Measurements from ENCODE around the gene TFRC.
"Not testable (repeated sequence)": the region's sequence is repeated elsewhere in the genome, so short reads cannot be mapped to it uniquely, and the experiment has no call there.

Gene TFRC

DNA sequence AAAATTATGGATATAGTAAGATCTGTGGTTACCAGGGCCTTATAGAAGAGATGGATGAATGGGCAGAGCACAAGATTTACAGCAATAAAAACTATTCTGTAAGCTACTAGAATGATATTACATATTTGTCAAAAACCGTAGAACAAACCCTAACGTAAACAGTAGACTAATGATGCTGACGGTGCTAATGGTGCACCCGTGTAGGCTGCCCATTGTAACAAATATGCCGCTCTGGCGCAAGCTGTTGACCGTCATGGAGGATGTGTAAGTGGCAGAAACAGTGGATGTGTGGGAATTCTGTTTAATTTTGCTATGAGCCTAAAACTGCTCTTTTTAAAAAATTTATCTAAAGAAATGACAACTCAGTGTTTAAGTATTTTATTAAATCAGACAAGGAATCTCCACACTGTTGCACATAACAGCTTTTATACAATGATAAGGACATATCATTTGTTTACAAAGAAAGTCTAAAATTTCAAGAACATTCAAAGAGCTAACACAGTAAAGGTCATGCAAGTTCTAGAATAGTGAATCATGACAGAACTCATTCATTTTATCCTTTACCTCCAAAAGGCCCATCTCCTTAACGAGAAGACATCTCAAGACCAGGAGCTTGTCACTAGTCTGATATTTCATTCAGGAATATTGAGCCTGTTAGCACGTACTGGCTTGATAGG, 32.8 kb downstream of the TFRC start:
- DNase-seq (ENCODE audit: low spot score): peak; percentile 37

DNA sequence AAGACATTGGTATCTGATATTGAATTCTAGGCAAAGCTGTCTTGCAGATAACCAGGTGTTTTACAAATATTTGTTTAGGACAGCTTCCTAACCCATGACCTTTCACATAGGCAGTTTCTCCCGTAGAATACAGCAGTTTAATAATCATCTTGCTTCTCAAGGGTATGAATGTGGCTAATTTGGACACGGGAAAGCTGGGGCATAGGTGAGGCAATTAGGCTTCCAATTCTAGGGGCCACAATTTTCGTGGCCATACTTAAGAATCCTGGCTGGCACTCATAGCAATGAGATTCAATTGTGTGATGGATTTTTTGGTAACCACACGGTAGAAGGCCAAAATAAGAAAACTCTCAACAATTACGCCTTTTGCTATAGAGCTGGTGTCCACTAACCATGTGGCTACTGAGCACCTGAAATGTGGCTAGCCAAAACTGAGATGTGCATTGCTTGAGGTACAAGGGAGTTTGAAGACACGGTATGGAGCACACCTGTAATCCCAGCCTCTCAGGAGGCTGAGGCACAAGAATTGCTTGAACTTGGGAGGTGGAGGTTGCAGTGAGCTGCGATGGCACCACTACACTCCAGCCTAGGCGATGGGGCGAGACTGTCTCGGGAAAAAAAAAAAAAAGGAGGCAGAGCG, 34.4 kb downstream of the TFRC start:
- DNase-seq (ENCODE audit: low spot score): peak; percentile 61

GRCh38 chr3:196044513-196044912, 37.4 kb downstream of the TFRC start:
- DNase-seq (ENCODE audit: low spot score): no peak

GRCh38 chr3:196042673-196043072, 39.2 kb downstream of the TFRC start:
- DNase-seq (ENCODE audit: low spot score): no peak

DNA sequence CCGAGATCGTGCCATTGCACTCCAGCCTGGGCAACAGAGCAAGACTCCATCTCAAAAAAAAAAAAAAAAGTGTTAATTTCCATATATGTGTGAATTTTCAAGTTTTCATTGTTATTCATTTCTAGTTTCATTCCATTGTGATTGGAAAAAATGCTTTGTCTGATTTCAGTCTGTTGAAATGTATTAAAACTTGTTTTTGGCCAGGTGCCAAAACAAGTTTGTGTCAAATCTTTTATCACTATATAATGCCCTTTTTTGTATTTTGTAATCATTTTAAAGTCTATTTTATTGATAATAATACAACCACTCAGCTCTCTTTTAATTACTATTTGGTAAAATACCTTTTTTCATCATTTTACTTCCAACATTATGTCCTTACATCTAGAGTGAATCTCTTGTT, 42.5 kb downstream of the TFRC start:
- DNase-seq (ENCODE audit: low spot score): no peak

DNA sequence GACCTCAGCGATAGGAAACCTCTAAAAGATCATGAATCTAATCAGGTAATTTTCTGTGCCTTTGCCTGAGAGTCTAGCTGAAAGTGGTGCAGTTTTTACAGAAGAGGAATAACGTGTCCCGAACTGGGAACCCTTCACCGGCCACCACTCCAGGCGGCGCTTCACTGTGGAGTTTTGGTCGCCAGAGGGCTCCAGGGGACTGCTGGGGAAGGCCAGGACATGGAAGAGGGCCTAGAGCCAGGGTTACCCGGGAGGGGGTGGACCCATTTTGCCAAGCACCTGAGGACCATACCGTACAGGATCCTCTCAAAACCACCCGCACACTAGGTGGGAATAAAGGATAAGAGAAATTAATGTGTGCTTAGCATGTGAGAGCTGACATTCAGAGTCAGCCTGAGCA, 55.8 kb downstream of the TFRC start:
- peak; percentile 29 for DNase-seq (ENCODE audit: low spot score)

DNA sequence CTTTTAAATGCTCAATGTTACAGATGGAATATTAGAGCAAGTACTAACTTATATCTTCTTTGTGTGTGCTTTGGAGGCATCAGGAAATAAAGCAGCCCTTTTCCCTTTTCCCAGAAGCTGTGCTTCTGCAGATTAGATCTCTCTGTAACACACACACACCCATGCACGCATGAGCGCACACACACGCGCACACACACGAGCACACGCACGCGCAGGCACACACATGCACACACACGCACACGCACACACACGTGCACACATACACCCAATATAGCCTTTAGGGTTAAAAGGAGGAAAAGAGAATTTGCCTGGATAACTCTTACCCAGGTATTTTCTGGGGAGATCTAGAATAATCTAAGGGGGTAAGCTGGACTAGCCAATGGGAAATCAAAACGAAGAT, 56.9 kb downstream of the TFRC start:
- no peak for DNase-seq (ENCODE audit: low spot score)

- DNase-seq (ENCODE audit: low spot score): no peak
Measured at GRCh38 chr3:196023947-196024346, 57.9 kb downstream of the TFRC start.

GRCh38 chr3:196022499-196022878, 59.4 kb downstream of the TFRC start:
- DNase-seq (ENCODE audit: low spot score): peak; percentile 43

GRCh38 chr3:196020373-196020772, 61.5 kb downstream of the TFRC start:
- no peak for DNase-seq (ENCODE audit: low spot score)

GRCh38 chr3:196019576-196019975, 62.3 kb downstream of the TFRC start:
- not testable (repeated sequence) for DNase-seq (ENCODE audit: low spot score)

GRCh38 chr3:196018159-196018558, 63.7 kb downstream of the TFRC start:
- not testable (repeated sequence) for DNase-seq (ENCODE audit: low spot score)

- no peak for DNase-seq (ENCODE audit: low spot score)
Measured at GRCh38 chr3:196016485-196016884, 65.4 kb downstream of the TFRC start.

DNA sequence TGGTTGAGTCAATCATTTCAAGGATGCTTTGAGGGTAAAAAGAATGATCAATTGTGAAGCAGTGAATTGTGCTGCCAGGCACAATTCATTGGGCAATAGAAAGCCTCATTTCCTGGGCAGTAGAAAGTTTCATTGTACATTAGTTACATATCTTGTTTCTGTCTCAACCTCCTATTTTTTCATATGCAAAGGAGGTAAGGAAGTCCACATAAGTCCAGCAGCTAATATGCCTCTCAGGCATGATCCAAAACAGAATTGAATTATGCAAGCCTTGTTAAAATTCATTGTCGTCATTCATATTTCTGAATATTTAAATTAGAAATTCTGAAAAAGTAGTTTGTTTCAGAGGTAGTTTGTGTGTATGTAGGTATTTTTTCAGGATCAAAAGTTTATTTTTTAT, 65.8 kb downstream of the TFRC start:
- no peak for DNase-seq (ENCODE audit: low spot score)

GRCh38 chr3:196013587-196014487, 68.1 kb downstream of the TFRC start:
- DNase-seq (ENCODE audit: low spot score): no peak

GRCh38 chr3:196012941-196013476, 68.9 kb downstream of the TFRC start:
- DNase-seq (ENCODE audit: low spot score): no peak

DNA sequence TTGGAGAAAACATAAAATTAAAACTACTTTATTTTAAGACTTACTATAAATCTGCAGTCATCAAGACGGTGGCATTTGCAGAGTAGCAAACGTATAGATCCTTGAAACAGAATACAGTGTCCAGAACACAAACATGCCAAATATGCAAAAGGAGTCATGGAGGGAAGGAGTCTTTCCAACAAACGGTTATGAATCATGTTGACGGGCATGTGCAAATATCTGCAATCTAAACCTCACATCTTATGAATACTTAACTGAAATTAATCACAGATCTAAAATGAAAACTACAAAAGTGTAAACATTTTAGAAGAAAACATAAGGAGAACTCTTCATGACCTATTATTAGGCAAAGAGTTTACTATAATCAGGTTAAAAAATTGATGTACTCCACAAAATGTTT, 69.4 kb downstream of the TFRC start:
- no peak for DNase-seq (ENCODE audit: low spot score)

DNA sequence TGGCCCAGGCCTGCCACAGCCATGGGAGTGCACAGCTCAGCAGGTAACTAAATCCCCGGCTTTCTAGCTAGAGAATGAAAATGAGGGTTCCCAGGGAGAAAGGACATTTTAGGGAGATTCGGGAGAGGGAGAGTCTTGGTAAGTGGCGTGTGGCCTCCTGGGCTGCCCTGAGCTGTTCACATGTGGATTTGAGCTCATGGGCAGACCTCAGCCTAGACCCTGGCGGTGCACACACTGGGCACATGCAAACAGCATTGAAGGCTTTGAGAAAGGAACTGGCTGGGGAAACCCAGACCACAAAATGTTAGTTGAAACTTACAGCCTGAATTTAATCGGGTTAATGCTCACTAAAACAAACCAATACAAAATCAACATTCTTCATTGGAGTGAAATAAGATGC, 72.4 kb downstream of the TFRC start:
- no peak for DNase-seq (ENCODE audit: low spot score)

DNA sequence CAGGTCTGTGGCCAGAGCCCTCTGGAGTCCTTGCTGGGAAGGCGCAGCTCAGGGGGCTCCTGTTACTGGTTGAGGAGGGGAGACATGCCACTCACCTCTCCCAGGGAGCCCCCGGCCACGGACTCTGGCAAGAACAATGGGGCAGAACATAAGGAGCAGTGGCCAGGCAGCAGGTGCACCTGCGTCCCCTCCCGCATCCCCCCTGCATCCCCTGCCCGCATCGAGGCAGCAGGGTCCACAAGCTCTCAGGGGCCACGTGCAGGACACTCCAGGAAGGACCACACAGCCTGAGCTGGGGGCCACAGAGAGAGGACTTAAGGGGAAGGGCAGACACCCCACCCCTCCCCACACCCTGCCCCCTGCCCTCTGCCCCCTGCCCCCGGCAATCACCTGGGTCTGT, 73.0 kb downstream of the TFRC start:
- no peak for DNase-seq (ENCODE audit: low spot score)

DNA sequence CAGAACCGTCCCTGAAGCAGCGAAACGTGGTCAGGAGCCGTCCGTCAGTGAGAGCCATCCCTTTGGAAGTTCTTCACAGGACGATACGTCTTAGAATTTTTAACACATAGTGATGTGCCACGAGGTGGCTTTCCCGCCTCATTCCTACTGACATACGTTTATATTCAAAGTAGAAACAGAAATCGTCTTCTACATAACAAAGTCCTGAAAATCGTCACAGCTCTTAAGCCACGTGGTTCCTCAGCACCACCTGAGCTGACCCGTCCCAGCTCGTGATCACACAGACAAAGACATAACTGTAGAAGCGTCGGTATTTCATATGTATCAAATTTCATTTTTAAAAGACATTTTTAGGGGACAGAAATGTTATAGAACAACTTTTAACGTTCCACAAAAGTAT, 73.5 kb downstream of the TFRC start:
- DNase-seq (ENCODE audit: low spot score): no peak

DNA sequence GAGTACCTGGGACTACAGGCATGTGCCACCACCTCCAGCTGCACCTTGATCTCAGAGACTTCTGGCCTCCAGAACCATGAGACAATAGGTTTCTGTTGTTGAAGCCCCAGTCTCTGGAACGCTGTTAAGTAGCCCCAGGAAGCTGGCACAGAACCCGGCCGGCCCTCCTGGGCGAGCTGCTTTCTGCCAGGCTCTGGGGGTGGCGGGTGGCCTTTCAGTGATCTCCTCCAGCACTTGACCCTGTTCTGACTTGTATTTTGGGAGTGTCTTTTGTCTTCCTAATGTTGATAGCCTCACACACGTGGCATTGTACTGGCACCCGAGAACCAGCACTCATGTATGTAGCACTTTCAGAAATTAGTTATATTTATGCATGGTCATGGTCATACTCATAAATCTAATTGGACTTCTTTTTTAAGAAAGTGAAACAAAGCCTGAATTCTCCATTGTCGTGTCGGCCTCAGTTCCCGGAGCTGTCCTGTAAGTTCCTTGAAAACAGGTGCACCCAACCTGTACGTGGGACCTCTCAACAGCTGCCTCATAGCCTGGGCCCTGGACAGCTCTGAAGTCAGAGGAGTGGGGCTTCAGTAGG, 74.0 kb downstream of the TFRC start:
- DNase-seq (ENCODE audit: low spot score): no peak

DNA sequence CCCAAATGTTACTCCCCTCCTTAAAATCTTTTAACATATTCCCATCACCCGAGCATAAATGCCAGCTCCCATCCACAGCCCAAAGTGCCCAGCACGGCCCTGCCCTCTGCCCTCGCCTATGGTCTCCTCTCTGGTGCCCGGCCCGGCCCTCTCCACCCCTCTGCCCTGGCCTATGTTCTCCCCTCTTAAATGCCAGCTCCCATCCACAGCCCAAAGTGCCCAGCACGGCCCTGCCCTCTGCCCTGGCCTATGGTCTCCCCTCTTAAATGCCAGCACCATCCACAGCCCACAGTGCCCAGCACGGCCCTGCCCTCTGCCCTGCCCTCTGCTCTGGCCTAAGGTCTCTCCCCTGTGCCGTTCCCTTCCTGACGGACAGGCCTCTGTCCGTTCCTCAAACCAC, 76.6 kb downstream of the TFRC start:
- DNase-seq (ENCODE audit: low spot score): not testable (repeated sequence)

Measured in hematopoietic multipotent progenitor cell treated with erythropoietin and hydrocortisone succinate and interleukin-3 and kit ligand, for 15 days (in vitro differentiated cells).